IPS DF 19.7 (cell line): ENCODE measurements around the gene CDCP1.

Source experiments
- DNase-seq: peaks from one replicate; pipeline ENCODE4 v3.0.0-alpha.2; 2013; ENCODE audit warnings: low read depth, low spot score

CDCP1 gene, protein sequence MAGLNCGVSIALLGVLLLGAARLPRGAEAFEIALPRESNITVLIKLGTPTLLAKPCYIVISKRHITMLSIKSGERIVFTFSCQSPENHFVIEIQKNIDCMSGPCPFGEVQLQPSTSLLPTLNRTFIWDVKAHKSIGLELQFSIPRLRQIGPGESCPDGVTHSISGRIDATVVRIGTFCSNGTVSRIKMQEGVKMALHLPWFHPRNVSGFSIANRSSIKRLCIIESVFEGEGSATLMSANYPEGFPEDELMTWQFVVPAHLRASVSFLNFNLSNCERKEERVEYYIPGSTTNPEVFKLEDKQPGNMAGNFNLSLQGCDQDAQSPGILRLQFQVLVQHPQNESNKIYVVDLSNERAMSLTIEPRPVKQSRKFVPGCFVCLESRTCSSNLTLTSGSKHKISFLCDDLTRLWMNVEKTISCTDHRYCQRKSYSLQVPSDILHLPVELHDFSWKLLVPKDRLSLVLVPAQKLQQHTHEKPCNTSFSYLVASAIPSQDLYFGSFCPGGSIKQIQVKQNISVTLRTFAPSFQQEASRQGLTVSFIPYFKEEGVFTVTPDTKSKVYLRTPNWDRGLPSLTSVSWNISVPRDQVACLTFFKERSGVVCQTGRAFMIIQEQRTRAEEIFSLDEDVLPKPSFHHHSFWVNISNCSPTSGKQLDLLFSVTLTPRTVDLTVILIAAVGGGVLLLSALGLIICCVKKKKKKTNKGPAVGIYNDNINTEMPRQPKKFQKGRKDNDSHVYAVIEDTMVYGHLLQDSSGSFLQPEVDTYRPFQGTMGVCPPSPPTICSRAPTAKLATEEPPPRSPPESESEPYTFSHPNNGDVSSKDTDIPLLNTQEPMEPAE

DNA sequence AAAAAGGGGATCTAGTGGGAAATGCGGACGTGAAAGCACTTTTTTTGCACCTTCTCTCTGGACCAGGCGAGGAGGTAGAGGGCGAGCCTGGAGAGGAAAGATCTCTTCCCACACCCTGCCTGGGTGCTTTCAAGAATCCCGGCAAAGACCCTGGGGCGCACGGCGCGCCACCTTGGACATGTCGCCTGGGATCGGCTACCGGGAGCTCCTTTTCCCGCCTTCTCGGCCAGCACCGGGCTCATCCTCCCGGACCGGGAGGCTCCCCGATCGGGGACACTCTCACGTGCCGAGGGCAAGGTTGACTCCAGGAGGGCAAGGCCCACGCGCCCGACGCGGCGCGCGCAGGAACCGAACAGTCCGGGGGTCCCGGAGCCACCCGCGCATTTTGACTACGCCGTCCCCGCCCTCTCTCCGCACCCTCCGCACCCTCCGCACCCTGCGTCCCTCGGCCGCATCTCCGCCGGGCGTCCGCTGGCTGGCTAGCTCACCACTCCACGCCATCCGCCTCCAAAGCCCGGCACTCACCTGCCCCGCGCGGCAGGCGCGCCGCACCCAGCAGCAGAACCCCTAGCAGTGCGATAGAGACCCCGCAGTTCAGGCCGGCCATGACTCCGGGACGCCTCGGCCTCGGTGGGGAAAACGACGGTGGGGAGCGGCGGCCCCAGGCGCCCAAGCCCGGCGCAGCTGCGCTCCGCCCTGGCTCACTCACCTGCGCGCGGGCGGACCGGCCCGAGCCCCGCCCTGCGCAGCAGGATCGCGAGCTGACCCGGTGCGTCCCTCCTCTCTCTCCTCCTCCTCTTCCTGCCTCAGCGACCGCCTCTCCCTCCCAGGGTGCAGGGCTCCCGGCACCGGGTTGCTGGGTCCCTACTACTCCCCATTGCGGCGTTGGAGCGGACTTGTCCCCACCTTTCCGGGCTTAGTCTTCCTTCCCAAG is at the start of gene CDCP1:
CDCP1 (minus strand) TSS at position 698 of the 934 bp plus-strand sequence; CDS start at position 607, 91 bp downstream.
- DNase-seq, result no peak

DNA sequence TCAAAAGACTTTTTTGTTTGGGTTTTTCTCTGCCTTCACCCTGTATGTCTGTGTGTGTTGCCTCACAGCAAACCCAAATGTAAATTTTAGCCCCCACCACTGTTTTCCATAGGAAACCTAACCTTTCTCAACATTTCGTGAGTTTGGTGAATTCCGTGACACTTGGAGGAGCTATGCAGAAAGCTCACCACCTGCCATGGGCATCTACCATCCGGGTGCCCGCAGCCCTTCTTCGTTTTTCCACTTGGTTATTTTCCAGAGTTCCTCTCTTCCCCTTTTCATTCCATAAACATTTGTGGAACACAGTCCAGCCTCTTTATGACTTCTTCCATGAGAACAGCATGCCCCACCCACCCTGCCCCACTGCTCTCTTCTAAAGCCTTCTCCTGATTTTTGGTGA is 48.6 kb upstream of the CDCP1 start:
- DNase-seq, result no peak

DNA sequence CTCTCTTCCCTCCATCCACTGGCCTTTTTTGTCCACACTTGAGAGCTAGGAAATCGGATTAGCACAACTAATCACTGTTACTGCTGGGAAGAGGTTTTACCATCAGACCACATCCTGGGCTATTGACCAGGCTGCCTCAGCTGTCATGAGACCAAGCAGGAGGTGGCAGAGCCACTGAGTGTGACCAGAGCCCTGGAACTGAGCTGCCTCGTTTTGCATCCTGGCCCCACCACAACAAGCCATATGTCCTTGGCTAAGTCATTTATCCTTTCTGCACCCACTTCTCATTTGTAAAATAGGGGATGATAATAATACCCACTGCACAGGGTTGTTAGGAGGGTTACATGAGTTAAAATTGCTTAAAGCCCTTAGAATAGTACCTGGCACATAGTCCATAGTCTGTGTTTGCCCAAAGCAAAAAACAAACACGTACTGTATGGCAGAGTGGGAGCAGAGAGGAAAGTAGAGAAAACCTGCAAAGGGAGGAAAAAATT is 45.8 kb upstream of the CDCP1 start:
- DNase-seq, result no peak

DNA sequence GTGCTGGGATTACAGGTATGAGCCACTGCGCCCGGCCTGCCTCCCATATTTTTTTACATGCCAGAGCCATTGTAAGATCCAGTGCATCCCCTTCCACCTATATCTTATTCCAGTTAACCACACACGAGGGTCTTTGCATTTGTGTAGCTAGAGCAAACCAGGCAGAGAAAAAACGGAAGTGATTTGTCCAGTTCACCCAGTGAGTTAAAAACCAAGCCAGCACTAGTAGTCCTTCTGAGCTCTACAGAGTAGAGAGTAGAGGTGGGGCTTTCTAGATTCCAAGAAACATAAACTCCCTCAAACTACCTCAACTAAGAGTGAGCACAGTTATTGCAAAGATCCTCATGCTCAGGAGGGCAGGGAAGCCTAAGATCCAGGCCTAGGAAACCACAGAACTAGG is 45.2 kb upstream of the CDCP1 start:
- DNase-seq, result no peak

DNA sequence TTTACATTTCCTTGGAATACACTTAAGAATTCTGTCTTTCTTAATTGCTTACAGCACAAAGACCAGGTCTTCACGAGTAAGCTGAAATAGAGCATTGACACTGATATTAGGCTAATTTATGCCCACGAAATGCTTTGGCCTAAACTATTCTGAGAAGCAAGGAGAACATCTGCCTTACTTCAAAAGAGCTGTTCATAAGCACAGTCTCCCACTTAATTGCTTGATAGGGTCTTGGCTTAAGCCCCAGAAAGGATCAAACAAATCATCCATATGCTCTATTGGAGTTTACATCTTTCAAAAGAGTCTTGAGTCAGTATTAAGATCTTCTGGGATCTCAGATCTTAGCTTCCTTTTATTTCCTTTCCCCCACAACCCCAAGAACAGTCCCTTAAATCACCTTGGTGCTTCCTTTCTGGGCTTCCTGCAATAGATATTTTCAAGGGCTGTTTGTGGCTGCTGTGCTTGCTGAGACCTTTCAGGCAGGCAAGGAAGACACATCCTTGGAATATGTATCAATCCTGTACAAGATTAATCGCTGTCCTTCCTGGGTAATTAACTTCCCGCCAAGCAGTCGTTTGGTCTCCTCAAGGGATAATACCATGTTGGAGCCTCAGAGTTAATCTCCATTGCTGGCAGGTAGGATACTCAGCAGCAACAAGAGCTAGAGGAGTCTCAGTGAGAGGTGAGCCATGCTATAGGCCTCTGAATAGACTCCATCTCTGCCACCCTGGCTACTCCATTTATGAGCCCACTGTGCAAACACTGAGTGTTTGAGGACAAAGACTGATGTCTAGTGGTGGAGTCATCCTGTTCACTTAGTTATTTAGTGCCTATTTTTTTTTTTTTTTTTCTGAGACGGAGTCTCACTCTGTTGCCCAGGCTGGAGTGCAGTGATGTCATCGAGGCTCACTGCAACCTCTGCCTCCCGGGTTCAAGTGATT is 42.8 kb upstream of the CDCP1 start:
- no peak for DNase-seq

DNA sequence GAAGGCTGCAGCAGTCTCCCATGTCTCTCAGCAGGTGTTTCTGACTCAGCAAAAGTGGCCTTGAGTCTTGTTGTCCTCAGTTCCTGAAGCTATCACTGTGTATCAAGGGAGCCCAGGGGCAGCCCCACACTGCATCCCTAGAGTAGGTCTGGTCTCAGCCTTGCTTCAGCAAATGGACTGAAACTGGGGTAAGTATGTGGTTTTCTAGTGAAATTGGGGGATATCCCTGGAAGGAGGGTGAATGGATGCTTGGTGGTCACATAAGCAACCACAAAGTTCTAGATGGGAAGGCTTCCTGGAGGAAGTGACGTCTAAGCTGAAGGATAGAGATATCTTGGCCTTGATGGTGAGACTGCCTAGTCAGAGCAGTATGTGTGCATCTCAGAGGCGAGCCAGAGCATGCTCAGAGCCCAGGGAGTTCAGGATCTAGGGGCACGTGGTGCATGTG is 41.5 kb upstream of the CDCP1 start:
- DNase-seq, result no peak

DNA sequence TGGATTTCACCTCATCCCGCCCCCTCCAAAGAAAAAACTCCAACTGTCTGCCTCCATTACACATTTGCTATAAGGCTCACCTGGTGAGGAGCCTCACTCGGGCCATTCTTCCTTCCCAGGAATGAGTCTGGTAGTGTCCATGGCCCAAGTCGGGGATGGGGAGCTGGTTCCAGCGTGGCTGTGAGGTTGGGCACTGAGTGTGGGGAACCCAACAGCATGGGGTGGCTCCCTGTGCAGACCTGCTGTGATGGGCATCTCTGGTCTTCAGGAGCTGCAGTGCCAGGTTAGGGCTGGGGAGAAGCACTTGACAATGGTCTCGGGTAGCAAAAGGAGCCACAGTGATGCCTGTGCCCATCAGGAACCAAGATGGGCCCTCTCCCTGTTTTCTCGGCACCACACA is 40.7 kb upstream of the CDCP1 start:
- DNase-seq, result no peak

DNA sequence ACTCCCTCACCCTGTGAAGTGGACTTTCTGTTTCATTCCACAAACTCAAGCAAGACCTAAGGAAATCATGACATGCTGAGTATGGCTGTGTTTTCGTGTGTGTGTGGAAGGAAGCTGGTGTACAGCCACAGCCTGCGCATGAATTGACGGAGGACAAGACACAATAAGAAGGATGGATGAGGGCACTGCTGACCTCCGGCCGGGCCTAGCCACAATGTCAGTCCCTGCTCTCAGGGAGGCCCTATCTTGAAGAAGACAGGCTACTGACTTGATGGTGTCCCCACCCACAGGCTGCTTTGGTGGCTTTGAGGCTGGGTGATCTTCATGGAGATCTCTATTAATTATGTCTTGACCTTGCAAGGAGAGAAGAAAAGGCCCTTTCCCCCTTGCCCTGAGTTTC is 39.3 kb upstream of the CDCP1 start:
- DNase-seq, result no peak

DNA sequence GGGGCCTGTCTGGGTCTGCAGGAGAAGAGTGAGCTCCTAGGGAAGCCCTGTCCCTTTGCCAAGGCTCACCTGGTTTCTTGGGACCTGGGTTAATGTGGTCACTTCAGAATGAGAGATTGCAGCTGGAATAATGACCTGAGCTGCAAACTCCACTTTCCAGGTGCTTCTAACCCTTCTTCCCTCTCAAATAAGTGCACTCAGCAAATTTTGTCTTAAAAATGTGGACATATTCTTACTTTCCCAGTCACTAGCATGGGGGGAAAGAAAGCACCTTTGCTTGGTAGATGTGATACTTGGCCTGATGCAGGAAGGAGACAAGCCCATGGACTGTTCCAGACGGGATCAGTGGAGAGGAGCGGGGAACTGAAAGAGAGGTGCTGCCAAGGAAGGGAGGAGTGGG is 38.9 kb upstream of the CDCP1 start:
- DNase-seq, result no peak

DNA sequence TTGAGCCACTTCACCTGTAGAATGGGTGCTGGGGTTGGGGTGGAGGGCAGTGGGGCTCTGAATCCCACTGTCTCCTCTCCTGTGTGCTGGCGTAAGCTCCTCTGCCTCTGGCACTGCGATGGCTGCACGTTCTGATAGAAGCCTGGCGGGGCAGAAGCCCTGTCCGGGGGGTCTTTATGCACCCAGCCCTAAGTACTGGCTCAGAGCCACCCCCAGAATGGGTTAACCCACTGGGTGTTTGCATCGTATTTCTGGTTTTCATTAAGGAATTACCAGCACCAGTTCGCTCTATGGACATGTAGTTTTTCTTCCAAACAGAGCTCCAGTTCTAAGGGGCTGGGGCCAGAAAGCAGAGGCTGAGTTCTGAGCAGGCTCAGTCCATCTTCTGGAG is 37.7 kb upstream of the CDCP1 start:
- no peak for DNase-seq

DNA sequence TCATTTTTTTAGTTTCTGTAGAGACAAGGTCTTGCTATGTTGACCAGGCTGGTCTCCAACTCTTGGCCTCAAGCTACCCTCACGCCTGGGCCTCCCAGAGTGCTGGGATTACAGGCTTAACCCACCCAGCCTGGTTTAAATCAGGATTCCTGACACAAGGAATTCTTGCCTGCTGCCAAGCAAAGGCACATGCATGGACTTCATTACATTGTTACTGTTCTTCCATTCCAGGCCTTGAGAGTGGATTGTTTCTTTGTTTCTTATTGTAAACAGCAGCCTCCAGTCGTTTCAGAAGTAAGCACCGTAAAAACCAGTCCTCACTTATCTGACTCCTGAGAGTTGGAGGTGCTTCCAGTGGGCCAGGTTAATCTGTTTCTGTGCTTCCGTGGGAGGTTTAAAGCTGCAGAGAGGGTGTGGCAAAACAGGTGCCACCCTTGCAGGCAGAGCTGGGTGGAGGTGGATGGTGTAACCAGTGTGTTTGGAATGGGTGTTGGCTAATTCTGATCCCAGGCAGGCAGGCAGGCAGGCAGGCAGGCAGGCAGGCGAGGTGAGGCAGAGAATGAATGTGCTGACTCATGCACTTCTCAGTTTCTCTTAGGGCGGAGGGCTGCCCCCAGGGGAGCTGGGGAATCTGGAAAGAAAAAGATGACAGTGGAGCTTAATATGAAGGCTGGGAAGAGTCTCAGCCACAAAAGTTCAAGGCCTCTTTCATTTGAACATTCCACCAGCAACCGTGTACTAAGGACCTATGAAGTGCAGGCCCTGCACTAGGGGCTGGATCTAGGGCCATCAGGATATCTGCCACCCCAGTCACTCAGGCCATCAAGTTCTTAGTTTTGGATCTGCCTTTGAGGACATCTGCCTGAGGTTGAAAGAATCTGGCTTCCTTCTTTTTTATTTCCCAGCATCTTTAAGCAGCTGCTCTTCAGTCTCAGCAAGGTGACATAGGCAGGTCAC is 37.0 kb upstream of the CDCP1 start:
- DNase-seq, result no peak

DNA sequence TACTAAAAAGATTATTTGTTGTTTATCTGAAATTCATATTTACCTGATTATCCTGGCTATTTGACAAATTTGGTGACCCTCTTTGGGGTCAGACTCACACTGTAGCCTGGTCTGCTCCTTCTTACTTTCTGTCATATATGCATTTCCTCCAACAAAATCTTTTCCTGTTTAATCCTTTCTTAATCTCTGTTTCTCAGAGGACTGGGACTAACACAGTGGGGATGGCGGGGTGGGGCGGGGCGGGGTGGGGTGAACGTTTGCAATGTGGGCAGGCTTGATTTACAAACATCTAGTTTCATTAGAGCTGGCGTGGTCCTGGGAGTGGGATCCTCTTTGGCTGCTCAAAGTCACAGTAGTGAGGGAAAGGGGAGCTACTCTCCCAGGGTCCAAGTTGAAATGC is 35.3 kb upstream of the CDCP1 start:
- DNase-seq, result no peak

DNA sequence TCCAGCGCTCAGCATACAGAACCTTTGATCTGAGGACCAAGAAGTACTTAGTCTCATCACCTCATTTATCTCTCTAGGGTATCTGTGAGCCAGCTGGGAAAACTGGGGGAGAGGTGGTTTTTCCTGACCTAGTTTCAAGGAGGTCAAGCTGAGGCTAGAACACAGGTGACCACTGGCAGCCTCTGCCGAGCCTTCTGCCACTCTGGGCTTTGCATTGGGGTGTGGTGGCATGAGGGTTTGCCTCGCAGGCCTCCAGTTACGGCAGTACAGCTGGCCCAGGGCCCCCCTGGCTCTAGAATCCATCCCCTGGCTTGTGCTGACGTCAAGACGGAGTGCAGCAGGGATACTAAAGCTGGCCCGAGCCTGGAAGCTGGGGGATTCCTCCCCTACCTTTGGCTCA is 34.7 kb upstream of the CDCP1 start:
- no peak for DNase-seq

DNA sequence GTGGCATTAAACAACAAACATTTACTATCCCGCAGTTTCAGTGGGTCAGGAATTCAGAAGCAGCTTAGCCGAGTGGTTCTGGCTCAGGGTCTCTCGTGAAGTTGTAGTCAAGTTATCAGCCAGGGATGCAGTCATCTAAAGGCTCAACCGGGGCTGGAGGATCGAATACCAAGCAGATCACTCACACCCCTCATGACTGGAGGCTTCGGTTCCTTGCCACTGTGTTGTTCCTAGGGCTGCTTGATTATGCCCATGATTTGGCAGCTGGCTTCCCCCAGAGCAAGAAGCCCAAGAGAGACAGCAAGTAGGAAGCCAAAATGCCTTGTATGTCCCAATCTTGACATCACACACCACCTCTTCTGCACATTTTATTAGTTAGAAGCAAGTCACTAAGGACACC is 33.9 kb upstream of the CDCP1 start:
- no peak for DNase-seq

DNA sequence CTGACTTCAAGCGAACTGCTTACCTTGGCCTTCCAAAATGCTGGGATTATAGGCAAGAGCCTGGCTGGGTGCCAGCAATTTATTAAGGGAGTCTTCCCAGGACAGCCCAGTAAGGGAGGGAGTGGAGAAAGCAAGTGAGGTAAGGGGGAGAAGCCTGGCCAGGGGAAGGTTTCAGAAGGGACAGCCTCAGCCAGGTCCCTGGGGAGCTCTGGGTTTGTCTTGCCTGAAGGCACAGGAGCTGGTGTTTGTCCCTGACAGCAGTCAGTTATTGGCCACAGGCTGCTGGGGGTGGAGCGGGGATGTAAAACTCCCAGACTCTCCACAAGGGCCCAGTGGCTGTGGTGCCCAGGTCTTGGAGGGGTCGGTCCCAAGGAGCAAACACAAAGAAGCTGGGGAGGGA is 33.0 kb upstream of the CDCP1 start:
- no peak for DNase-seq

DNA sequence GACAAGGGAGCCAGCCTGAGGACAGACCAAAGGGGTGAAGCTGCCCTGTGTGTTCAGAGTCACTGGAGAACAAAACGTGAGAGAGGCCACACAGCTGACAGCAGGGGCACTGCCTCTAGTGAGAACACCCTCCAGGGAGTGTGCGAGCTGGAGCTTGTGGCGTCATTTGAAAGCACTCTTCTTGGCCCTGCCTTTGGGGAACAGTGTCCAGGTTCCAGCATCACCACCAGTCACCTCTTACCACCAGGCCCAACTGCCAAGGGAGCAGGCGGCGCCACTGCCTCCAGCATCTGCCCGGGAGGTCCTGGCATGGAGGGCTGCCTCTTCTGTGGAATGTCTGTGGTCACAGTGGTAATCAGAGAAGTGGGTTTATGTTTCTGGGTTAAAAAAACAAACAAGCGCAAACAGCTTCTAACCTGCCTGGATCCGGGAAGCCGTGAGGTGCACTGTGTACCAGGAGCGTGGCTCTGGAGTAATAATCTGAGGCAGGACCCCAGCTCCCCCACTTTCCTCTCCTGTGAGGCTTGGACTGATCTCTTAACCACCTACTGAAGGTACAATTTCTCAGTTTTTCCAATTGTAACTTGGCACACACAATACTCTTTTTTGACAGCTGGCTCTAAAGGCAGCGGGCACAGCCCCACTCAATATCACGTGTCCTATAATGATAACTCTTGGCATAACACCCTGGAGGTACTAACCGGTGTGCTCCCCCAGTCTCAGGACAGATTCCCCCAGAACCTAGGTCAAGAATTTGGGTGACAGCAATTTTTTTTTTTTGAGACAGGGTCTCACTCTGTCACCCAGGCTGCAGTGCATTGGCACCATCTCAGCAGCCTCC is 32.2 kb upstream of the CDCP1 start:
- DNase-seq, result no peak

DNA sequence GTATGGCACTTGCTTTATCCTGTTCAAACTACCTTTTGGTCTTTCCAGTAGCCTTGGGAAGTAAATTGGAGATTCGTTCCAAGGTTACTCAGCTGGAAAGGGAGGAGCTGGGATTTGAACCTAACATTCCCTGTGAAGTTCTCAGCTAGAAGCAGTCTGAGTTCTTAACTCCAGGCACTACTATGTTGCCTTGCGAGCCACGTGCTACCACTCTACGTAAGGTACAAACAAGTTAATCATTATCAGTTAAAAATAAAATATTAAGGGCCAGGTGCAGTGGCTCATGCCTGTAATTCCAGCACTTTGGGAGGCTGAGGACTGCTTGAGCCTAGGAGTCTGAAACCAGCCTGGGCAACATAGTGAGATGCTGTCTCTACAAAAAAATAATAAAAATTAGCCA is 30.7 kb upstream of the CDCP1 start:
- DNase-seq, result no peak

DNA sequence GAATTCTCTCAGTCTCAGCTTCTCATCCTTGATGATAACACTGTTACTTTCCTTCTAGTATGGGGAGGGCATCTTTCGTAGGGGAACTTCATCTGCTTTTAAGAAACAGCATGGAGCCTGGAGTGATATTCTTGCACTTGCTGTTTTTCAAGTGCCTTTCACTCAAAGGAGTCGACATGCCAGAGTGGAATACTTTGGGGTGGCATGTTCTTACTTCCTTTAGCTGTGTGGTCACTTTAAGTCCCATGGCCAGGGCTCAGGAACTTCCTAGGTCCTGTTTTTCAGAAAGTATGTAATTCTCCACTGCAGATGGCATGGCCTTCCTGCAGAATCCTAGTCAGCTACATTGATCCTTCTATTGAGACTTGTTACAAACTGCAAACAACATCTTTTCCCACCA is 28.1 kb upstream of the CDCP1 start:
- no peak for DNase-seq
